Nucleus accumbens (tissue), 56 donors: ENCODE results near the gene GNAL.
A peak's percentile ranks its signal among the peaks of the same experiment; 100 is the strongest.
"Not testable (repeated sequence)": the region's sequence is repeated elsewhere in the genome, so short reads cannot be mapped to it uniquely, and the experiment has no call there.

Experiments used
- DNase-seq, 56 donors: peaks; one replicate each; lab custom pipeline; 2025; lab: John Stamatoyannopoulos, UW

GNAL gene

GRCh38 chr18:11834772-11835171 is 145.7 kb downstream of the GNAL start:
- DNase-seq: no peak

DNA sequence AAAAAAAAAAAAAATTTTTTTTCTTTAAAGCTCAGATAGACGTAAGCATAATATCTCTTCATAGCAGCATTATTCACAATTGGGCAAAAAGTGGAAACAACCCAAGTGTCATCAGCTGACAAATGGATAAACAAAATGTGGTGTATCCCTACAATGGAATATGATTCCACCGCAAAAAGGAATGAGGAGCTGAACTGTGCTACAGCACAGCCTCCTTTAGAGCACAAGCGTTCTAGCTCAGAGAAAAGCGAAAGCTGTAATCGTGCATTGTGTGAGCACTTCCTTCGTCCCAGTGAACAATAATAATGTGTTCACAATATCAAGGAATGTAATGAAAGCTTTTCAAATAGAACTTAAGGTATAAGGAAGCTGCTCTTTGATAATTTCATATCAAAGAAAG is 150.5 kb downstream of the GNAL start:
- no peak for DNase-seq

GRCh38 chr18:11840493-11840892 is 151.4 kb downstream of the GNAL start:
- no peak for DNase-seq

- no peak for DNase-seq
Observed at GRCh38 chr18:11842562-11842961, 153.5 kb downstream of the GNAL start.

GRCh38 chr18:11844436-11844835 is 155.4 kb downstream of the GNAL start:
- DNase-seq: no peak

DNA sequence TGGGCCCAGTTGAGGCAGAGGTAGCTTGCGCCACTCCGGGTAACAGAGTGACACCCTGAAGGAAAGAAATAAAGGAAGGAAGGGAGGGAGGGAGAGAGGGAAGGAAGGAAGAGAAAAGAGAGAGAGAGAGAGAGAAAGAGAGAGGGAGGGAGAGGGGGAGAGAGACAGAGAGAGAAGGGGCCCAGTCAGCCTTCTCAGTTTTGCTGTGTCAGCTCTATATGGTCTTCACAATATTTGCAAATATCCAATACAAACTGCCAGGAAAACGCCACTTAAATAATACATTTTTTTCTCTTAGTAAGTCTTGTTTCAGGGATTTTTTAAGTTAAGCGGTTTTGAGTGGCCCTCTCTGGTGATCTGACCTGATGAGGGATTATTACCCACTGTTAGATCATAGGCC is 156.6 kb downstream of the GNAL start:
- DNase-seq: no peak

GRCh38 chr18:11847811-11848210 is 158.7 kb downstream of the GNAL start:
- DNase-seq: no peak

DNA sequence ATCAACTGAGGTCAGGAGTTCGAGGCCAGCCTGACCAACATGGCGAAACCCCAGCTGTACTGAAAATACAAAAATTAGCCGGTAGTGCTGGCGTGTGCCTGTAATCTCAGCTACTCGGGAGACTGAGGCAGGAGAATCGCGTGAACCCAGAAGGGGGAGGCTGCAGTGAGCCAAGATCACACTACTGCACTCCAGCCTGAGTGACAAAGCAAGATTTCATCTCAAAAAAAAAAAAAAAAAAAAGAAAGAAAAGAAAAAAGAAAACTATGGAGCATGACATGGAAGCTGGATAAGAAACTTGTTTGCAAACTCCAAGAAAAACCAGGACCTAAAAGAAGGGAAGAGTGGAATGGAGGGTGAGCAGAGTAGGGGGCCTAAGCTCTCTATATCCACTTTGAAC is 160.2 kb downstream of the GNAL start:
- no peak for DNase-seq

GRCh38 chr18:11849841-11850634 is 161.0 kb downstream of the GNAL start:
- peak in 48 of 56 donors; percentile 6 to 73 (median 36) for DNase-seq

- no peak for DNase-seq
Observed at GRCh38 chr18:11850821-11851145, 161.7 kb downstream of the GNAL start.

GRCh38 chr18:11851146-11851805 is 162.2 kb downstream of the GNAL start, which contains the start of gene CHMP1B:
Gene CHMP1B, plus strand, starts transcription at chr18:11851413. Its CDS starts 99 bp downstream, at chr18:11851512.
- DNase-seq: peak; percentile 60 to 98 (median 93)

- DNase-seq: peak in 10 of 56 donors; percentile 4 to 38 (median 24)
Observed at GRCh38 chr18:11851806-11852337, 162.8 kb downstream of the GNAL start.

GRCh38 chr18:11854554-11854953 is 165.5 kb downstream of the GNAL start:
- not testable (repeated sequence) for DNase-seq

GRCh38 chr18:11857177-11857887 is 168.3 kb downstream of the GNAL start:
- peak in 33 of 56 donors; percentile 5 to 83 (median 39) for DNase-seq

DNA sequence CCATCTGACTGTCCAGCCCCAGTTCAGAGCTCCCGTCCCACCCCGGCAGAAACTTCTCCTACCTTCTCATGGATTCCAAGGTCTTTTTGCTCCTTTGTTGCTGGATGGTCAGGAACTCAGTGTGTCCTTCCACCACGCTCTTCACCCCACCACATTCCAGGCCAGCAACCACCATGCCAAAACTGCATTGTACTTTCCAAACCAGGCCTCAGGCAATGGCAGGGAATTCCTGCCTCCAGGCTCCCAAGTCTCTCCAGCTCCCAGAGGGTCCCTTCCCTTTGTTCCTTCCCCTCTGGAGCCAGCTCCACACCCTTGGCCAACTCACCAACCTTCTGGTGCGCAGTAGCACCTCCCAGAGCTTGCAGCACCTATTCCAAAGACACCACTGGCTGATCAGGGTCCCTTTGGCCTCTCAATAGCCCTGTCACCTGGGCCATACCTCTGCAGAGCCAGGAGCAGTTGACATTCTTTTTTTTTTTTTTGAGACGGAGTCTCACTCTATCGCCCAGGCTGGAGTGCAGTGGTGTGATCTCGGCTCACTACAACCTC is 170.3 kb downstream of the GNAL start:
- no peak for DNase-seq

DNA sequence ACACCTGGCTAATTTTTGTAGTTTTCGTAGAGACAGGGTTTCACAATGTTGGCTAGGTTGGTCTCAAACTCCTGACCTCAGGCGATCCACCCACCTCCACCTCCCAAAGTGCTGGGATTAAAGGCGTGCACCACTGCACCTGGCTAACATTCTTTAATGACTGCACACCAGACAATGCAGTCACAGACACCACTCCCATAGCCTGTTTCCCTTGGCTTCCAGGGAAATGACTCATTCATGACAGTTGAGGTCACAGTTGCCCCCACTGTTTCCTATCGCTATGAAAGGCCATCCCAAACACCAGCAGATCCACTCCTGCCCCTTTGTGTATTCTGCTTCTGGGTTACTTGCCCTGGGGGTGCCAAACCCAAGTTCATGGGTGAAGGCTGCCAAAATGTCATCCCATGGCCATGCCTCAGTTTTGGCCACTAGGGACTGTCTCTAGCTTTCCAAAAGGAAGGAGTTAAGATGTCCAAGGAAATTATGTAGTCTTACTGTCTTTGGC is 170.9 kb downstream of the GNAL start:
- no peak for DNase-seq

GRCh38 chr18:11860594-11861450 is 171.8 kb downstream of the GNAL start:
- DNase-seq: no peak

- no peak for DNase-seq
Observed at GRCh38 chr18:11861583-11862288, 172.7 kb downstream of the GNAL start.
